GM23248 (cell line): ENCODE measurements around the gene ADGRA3.

Source experiments
- EZH2 ChIP-seq: fragments of 200-600 bp; sonication (generic); IDR thresholded peaks from 2 replicates; pipeline ENCODE4 v1.6.1; 2018; ENCODE audit warnings: antibody characterized with exemption, mild to moderate bottlenecking; ENCODE audit not compliant: insufficient read depth, poor library complexity, severe bottlenecking
- EZH2phosphoT487 ChIP-seq: fragments of 200-600 bp; sonication (generic); IDR thresholded peaks from 2 replicates; pipeline ENCODE4 v1.6.1; 2018; ENCODE audit warnings: antibody characterized with exemption, moderate library complexity, mild to moderate bottlenecking, low read depth; ENCODE audit not compliant: insufficient read depth

DNA sequence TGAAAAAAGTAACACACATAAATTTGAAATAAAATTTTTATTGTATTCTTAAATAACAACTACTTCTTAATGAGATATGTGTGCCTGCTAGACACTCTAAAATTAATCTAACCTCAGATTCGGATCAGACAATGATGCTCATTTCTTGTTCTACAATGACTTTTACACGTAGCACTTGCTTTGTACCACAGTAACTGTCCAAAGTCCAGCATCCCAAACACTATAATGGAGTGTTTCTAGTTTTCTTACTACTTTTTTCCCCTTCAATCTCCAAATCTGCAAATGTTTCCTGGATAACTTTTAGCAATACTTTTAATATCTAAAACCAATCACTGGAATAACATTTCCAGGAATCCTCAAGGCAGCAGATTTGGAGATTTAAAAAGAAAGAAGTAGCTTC, 75.9 kb downstream of the ADGRA3 start:
- no peak for TF ChIP-seq EZH2phosphoT487
- no peak for TF ChIP-seq EZH2
